GM19193 (cell line): ENCODE data around the gene PRG2.

ENCODE experiments used
- POLR2A ChIP-seq: IDR thresholded peaks from 4 replicates; pipeline ENCODE4 v1.6.1; 2011; ENCODE audit not compliant: insufficient read depth, insufficient read length; ENCODE audit errors: extremely low read depth

The PRG2 gene

GRCh38 chr11:57387289-57388030 lies 3.0 kb downstream of the PRG2 start:
- TF ChIP-seq POLR2A: no peak

GRCh38 chr11:57386178-57386940 lies 4.1 kb downstream of the PRG2 start:
- TF ChIP-seq POLR2A: no peak

- TF ChIP-seq POLR2A: no peak
Observed at GRCh38 chr11:57380975-57381374, 9.5 kb downstream of the PRG2 start, which contains the start of gene PRG3. Gene PRG3, minus strand, starts transcription at chr11:57381150. Its CDS starts 442 bp downstream, at chr11:57380708.

GRCh38 chr11:57379732-57380131 lies 10.7 kb downstream of the PRG2 start:
- no peak for TF ChIP-seq POLR2A

- no peak for TF ChIP-seq POLR2A
Observed at GRCh38 chr11:57378186-57378585, 12.3 kb downstream of the PRG2 start.

GRCh38 chr11:57377107-57377506 lies 13.3 kb downstream of the PRG2 start:
- no peak for TF ChIP-seq POLR2A

GRCh38 chr11:57376095-57377090 lies 14.1 kb downstream of the PRG2 start:
- no peak for TF ChIP-seq POLR2A

GRCh38 chr11:57375490-57375889 lies 15.0 kb downstream of the PRG2 start:
- no peak for TF ChIP-seq POLR2A

GRCh38 chr11:57374966-57375365 lies 15.5 kb downstream of the PRG2 start:
- no peak for TF ChIP-seq POLR2A

GRCh38 chr11:57373146-57373545 lies 17.3 kb downstream of the PRG2 start:
- TF ChIP-seq POLR2A: no peak

GRCh38 chr11:57370941-57371340 lies 19.5 kb downstream of the PRG2 start:
- no peak for TF ChIP-seq POLR2A

GRCh38 chr11:57370251-57370650 lies 20.2 kb downstream of the PRG2 start:
- TF ChIP-seq POLR2A: no peak

GRCh38 chr11:57368845-57369232 lies 21.6 kb downstream of the PRG2 start:
- TF ChIP-seq POLR2A: no peak

GRCh38 chr11:57368106-57368844 lies 22.2 kb downstream of the PRG2 start:
- TF ChIP-seq POLR2A: no peak
